ENCODE data around the gene ACOT11. TPM values are rescaled to one million over a fixed set of nuclear protein-coding genes. Genes with fewer than 3 reads are reported as not detected.

The ACOT11 gene
- polyA plus RNA-seq, 1 donor from 2014 or later: not detected

GRCh38 chr1:54582566-54583306, 34.7 kb downstream of the ACOT11 start:
- no peak overlapping the region for H3K4me3 ChIP-seq (ENCODE audit: low read length)
- no peak overlapping the region for H3K4me2 ChIP-seq (ENCODE audit: low read length)
- no peaks in the 10 kb centered on the region for H3K79me2 ChIP-seq (replicated peaks; ENCODE audit: insufficient read depth, low read length)
- no peaks in the 10 kb centered on the region for H3F3A ChIP-seq (ENCODE audit: insufficient read depth, low read length, poor library complexity, severe bottlenecking)
- no peak overlapping the region for H3K27ac ChIP-seq (ENCODE audit: low read length)
- TF ChIP-seq TAF1 (IDR thresholded peaks at IDR 0.05; ENCODE audit: low read depth) (no peak), CTCF (IDR thresholded peaks at IDR 0.05; ENCODE audit: poor library complexity, severe bottlenecking) (no peak), EZH2 (IDR thresholded peaks at IDR 0.05; ENCODE audit: borderline replicate concordance, insufficient read depth, low read length, poor library complexity, severe bottlenecking) (no peak), POLR2AphosphoS5 (IDR thresholded peaks at IDR 0.05) (no peak), EP300 (conservative IDR thresholded peaks at IDR 0.05; ENCODE audit: poor library complexity, severe bottlenecking) (no peak), REST (IDR thresholded peaks at IDR 0.05; ENCODE audit: borderline replicate concordance) (no peak), RAD21 (conservative IDR thresholded peaks at IDR 0.05) (no peak), SMC3 (conservative IDR thresholded peaks at IDR 0.05; ENCODE audit: poor library complexity) (no peak), MXI1 (conservative IDR thresholded peaks at IDR 0.05; ENCODE audit: poor library complexity, severe bottlenecking) (no peak)
- H3K9me2 ChIP-seq (ENCODE audit: insufficient read depth, low read length): no peaks in the 10 kb centered on the region
- H3K27me3 ChIP-seq (ENCODE audit: insufficient read depth, low read depth, low read length): no peaks in the 10 kb centered on the region
- no peak overlapping the region for H2AFZ ChIP-seq (ENCODE audit: low read depth, low read length)
- H3K9ac ChIP-seq (ENCODE audit: low read length): no peak overlapping the region
- no peaks in the 10 kb centered on the region for H3K9me3 ChIP-seq (ENCODE audit: low read length)
- H3K36me3 ChIP-seq (ENCODE audit: insufficient read depth, low read length): no peaks in the 10 kb centered on the region
- H4K20me1 ChIP-seq (ENCODE audit: insufficient read depth): no peaks in the 10 kb centered on the region

DNA sequence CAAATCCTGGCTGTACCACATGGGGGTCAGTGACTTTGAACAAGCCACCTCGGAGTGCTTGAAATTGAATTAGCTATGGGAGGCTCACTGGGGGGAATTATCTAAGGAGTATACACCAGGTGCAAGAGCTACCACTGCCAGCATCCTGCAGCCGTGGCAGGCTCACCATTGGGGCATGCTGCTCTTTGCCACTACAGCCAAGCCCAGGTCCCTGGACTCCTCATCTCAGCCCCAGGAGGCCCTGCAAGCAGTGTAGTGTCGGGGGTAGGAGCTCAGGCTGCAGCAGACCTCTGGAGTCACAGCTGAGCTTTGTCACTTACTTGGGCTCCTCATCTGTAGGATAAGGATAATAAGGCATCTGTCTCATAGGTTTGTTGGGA, 35.3 kb downstream of the ACOT11 start:
- no peaks in the 10 kb centered on the region for H3K79me2 ChIP-seq (replicated peaks; ENCODE audit: insufficient read depth, low read length)
- no peaks in the 10 kb centered on the region for H3K36me3 ChIP-seq (ENCODE audit: insufficient read depth, low read length)
- no peaks in the 10 kb centered on the region for H3K9me2 ChIP-seq (ENCODE audit: insufficient read depth, low read length)
- H4K20me1 ChIP-seq (ENCODE audit: insufficient read depth): no peaks in the 10 kb centered on the region
- no peak overlapping the region for H3K4me3 ChIP-seq (ENCODE audit: low read length)
- H3K9me3 ChIP-seq (ENCODE audit: low read length): no peaks in the 10 kb centered on the region
- no peaks in the 10 kb centered on the region for H3K27me3 ChIP-seq (ENCODE audit: insufficient read depth, low read depth, low read length)
- H3K9ac ChIP-seq (ENCODE audit: low read length): no peak overlapping the region
- H3K27ac ChIP-seq (ENCODE audit: low read length): no peak overlapping the region
- no peak overlapping the region for H3K4me2 ChIP-seq (ENCODE audit: low read length)
- no peaks in the 10 kb centered on the region for H3F3A ChIP-seq (ENCODE audit: insufficient read depth, low read length, poor library complexity, severe bottlenecking)
- no peak overlapping the region for H2AFZ ChIP-seq (ENCODE audit: low read depth, low read length)
- no peak for TF ChIP-seq TAF1 (IDR thresholded peaks at IDR 0.05; ENCODE audit: low read depth)
- no peak for TF ChIP-seq POLR2AphosphoS5 (IDR thresholded peaks at IDR 0.05)
- no peak for TF ChIP-seq EZH2 (IDR thresholded peaks at IDR 0.05; ENCODE audit: borderline replicate concordance, insufficient read depth, low read length, poor library complexity, severe bottlenecking)
- no peak for TF ChIP-seq RAD21 (conservative IDR thresholded peaks at IDR 0.05)
- no peak for TF ChIP-seq REST (IDR thresholded peaks at IDR 0.05; ENCODE audit: borderline replicate concordance)
- no peak for TF ChIP-seq MXI1 (conservative IDR thresholded peaks at IDR 0.05; ENCODE audit: poor library complexity, severe bottlenecking)
- no peak for TF ChIP-seq CTCF (IDR thresholded peaks at IDR 0.05; ENCODE audit: poor library complexity, severe bottlenecking)
- TF ChIP-seq EP300 (conservative IDR thresholded peaks at IDR 0.05; ENCODE audit: poor library complexity, severe bottlenecking): no peak
- no peak for TF ChIP-seq SMC3 (conservative IDR thresholded peaks at IDR 0.05; ENCODE audit: poor library complexity)

All from neural cell (in vitro differentiated cells).